ENCODE measurements around the gene LY6G6F. TPM values are rescaled to one million over a fixed set of nuclear protein-coding genes. Genes with fewer than 3 reads are reported as not detected.

The LY6G6F gene
- total RNA-seq, 1 experiment from 2014 or later = not detected

- DNase-seq (ENCODE audit: low read depth) = no peak
Observed at GRCh38 chr6:31676322-31676903, 30.3 kb upstream of the LY6G6F start.

DNA sequence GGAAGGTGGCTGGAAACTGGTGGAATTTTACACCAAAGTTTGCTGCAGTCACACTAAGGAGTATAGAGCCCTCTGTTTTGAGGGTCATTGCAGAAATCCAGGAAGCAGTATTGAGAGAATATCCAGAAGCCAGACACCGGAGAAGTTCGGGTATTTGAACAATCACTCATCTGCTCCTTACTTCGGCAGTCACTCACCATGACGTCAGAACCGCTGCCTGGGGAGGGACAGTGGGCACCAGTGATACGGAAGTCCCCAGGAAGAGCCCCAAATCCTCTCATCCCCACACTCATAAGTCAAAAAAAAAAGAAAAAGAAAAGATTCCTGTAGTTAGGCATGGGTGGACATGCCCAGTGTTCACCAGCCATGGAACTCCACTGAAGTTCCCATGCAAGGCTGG is 29.8 kb upstream of the LY6G6F start:
- DNase-seq (ENCODE audit: low read depth) = no peak

GRCh38 chr6:31677955-31678354 is 28.7 kb upstream of the LY6G6F start:
- DNase-seq (ENCODE audit: low read depth) = no peak

- DNase-seq (ENCODE audit: low read depth) = peak; percentile 83
Observed at GRCh38 chr6:31680226-31681134, 26.2 kb upstream of the LY6G6F start, which contains the start of gene LY6G5C. Gene LY6G5C (minus strand): TSS chr6:31681067. CDS start chr6:31680373, 694 bp downstream.

- DNase-seq (ENCODE audit: low read depth) = no peak
Observed at GRCh38 chr6:31681135-31681671, 25.5 kb upstream of the LY6G6F start.

DNA sequence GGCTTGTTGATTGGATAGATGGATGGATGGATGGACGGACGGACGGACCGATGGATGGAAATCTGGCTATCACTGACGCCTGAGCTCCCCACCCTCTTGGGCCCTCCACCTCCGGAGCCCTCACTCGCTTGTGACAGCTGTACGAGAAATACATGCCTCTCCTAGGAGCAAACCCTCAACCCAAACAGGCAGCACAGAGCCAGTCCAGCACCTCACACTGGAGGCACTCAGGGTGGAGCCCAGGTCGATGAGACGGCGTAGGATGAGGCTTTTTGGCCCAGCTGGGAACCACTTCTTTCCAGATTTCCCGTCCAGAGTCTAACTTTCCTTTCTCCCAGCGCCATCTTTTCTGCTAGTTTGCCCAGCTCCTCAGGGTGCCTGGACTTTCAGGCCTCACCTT is 23.1 kb upstream of the LY6G6F start:
- DNase-seq (ENCODE audit: low read depth) = no peak

GRCh38 chr6:31686483-31686882 is 20.2 kb upstream of the LY6G6F start:
- no peak for DNase-seq (ENCODE audit: low read depth)

DNA sequence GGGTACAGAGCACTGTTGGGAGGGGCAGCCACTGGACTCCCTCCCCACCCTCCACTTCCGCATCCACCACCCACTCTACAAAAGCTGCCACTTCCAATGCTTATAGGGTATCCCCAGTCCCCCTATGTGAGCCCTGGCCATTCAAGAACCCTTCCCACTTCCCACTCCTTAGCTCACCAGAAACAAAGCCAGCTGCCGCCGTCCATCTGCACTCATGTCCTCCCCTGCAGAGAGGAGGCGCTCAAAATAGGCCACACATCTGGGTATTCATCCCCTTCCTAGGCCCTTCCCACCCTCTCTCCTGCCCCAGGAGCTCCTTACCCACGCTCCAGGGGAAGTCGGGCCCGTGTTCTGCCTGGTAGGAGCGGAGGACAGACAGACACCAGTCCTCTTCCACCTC is 19.3 kb upstream of the LY6G6F start:
- DNase-seq (ENCODE audit: low read depth) = no peak

DNA sequence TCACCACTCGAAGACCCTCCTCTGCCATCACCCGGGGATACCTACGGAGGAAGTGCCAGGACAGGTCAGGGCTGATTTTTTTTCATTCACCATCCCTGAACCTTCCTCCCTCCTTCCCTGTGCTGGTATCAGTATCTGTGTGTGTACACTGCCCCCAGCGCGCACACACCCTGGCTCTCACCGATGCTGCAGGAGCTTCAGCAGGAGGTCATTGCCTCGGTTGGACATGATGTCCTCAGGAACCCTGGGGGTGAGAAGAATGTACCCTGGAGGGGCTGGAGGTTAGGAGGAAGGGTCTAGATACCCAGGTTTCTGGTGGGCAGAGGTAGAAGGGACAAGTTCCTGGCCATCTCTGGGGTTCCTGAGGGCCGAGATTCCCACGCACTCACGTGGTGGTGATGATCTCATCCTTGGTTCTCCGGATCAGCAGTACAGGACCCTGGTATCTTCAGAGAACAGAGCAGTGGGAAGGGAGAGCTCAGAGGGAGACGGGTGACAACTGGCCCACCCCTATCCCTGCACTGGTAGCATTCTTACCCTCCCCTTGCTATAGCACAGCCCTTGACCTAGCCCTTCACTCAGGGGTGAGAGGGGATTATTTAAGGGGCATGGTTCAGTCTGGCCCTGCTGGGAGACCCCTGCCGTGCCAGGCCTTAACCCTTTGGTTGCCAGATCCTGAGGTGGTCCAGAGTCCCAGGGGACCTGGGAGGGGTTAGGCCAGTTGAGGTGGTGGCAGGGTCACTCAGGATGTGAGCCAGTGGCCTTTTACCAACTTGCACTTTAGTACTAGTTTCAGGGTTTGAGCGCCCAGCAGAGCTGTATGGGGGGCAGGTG is 18.6 kb upstream of the LY6G6F start:
- DNase-seq (ENCODE audit: low read depth) = no peak

DNA sequence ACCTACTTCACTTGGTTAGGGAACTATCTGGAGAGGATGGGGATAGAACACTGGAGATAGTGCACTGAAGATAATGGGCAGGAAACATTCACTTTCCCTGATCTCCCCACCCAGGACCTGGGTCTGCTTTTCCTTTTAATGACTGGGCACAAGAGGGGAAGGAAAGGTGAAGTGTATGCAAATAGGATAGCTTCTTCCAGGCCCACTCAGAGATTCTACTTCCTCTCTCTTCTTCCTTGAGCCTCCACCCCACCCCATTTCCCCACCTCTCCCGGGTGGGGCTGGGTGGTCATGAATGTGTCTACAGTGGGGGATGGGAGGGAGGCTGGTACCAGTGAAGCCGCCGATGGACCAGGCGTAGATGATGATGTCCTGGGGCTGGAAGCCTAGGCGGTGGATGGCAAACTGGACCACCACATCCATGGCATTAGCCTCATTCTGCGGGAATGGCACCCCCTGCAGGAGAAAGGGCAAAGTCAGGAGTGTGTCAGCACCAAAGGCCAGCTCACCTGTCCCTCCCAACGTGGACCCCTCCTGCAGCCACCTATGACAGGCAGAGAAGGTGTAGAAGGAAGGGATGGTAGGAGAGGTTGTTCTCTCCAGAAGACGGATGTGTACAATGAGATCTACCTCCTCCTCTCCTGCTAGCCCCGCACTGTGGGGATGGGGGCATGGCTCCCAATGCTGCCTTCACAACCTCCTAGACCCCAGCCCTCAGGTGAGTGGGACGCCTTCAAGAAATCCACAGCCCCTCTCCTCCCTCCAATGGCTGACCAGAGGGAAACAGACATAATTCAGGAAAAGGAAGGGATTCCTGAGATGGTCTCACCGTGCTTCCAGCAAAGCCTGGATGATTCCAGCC is 17.2 kb upstream of the LY6G6F start:
- no peak for DNase-seq (ENCODE audit: low read depth)

DNA sequence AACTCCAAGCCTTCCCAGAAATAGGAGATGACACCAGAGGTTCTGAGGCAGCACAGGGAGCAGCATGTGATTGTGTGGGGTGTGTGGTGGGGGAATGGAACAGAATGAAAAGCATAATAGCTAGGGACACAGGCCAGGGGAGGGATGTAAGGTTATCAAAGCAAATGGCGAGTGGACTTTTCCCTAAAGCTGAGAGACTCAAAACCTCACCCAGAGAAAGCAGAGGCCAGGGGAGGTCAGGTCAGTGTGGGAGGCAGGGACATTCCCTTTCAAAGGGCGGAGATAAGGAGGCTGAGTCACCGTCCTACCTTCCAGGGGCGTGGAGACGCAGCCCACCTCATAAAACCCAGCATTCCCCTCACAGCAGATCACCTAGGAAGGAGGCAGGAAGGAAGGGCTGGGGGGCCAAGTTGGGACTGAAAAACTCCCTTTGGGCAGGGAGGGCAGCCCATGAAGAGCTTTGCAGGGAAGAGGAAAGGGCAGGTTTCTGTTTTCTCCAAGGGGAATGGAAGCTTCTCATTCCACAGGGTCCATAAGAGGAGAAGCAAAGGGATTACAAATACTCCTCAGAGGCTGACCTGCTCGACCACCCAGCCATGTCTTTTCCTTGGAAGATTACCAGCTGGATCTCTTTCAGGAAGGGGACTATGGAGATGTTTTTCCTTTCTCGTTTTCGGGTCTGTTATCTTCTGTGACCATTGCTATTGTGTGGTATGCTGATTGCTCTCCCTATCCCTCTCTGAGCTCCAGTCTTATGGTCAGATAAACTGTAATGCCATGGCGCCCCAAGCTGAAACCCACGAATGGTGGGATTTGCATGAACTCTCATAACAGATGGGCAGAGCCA is 16.2 kb upstream of the LY6G6F start:
- DNase-seq (ENCODE audit: low read depth) = no peak

- DNase-seq (ENCODE audit: low read depth) = no peak
Observed at GRCh38 chr6:31691078-31691463, 15.6 kb upstream of the LY6G6F start.

- DNase-seq (ENCODE audit: low read depth) = no peak
Observed at GRCh38 chr6:31691564-31692108, 15.0 kb upstream of the LY6G6F start.

- DNase-seq (ENCODE audit: low read depth) = no peak
Observed at GRCh38 chr6:31692353-31692752, 14.3 kb upstream of the LY6G6F start.

- DNase-seq (ENCODE audit: low read depth) = no peak
Observed at GRCh38 chr6:31692886-31693285, 13.8 kb upstream of the LY6G6F start.

- DNase-seq (ENCODE audit: low read depth) = no peak
Observed at GRCh38 chr6:31693535-31693934, 13.1 kb upstream of the LY6G6F start.

- no peak for DNase-seq (ENCODE audit: low read depth)
Observed at GRCh38 chr6:31697555-31697954, 9.1 kb upstream of the LY6G6F start.

GRCh38 chr6:31700740-31701401 is 5.8 kb upstream of the LY6G6F start:
- DNase-seq (ENCODE audit: low read depth) = no peak

Measured in HT1080 (cell line).